B cell (primary cell): ENCODE measurements around the gene PCBP1. TPM values are rescaled to one million over a fixed set of nuclear protein-coding genes. Genes with fewer than 3 reads are reported as not detected.
A peak's percentile ranks its signal among the peaks of the same experiment; 100 is the strongest.

Source experiments
- ATAC-seq: fragments of 200-7000 bp; cut with Tn5 transposase; one replicate; pipeline ENCODE4 v1.10.0; 2021; ENCODE audit warnings: low read depth, mild to moderate bottlenecking, moderate number of reproducible peaks, moderate library complexity
- CTCF ChIA-PET: fragments of 350-600 bp; sonication (Branson Sonifier 250); formaldehyde crosslinking; loops from one replicate; lab custom pipeline; 2021; ENCODE audit warnings: antibody characterized with exemption, inconsistent platforms; lab: Charles Lee
- POLR2A ChIA-PET: fragments of 350-600 bp; sonication (Branson Sonifier 250); formaldehyde crosslinking; loops from one replicate; lab custom pipeline; 2021; ENCODE audit warnings: antibody characterized with exemption; lab: Charles Lee
- DNase-seq: peaks from one replicate; pipeline ENCODE4 v3.0.0; 2013
- H2AFZ ChIP-seq: 2 replicates; pipeline ENCODE4 v1.6.1; 2012; ENCODE audit warnings: mild to moderate bottlenecking, low read depth, low read length; ENCODE audit not compliant: insufficient read depth, poor library complexity, severe bottlenecking
- H3K27ac ChIP-seq, 2 donors: 1 replicate in 1 of 2; 2 replicates in 1 of 2; pipeline ENCODE4 v1.5.1; 2012 to 2013; ENCODE audit warnings: low read length in 2 of 2, mild to moderate bottlenecking in 2 of 2, moderate library complexity in 1 of 2
- H3K27me3 ChIP-seq, 4 experiments: fragments of 200-600 bp in 1 of 4; sonication (generic) in 1 of 4; replicated peaks in 1 of 4; 1 replicate in 2 of 4; 2 replicates in 2 of 4; pipeline versions ENCODE4 v1.6.1 to v1.7.0; 2013 to 2016; ENCODE audit warnings: low read length in 3 of 4, mild to moderate bottlenecking in 2 of 4, mixed read lengths in 1 of 4, moderate library complexity in 1 of 4; ENCODE audit not compliant: insufficient read depth in 4 of 4, control insufficient read depth in 3 of 4; ENCODE audit errors: control extremely low read depth in 1 of 4
- H3K36me3 ChIP-seq, 2 experiments: replicated peaks in 1 of 2; 1 replicate in 1 of 2; 2 replicates in 1 of 2; pipeline versions ENCODE4 v1.6.1 to v1.7.1; 2013; ENCODE audit warnings: low read length in 1 of 2; ENCODE audit not compliant: insufficient read depth in 2 of 2, control insufficient read depth in 1 of 2; ENCODE audit errors: control extremely low read depth in 1 of 2, extremely low read depth in 1 of 2
- H3K4me1 ChIP-seq, 2 donors: fragments of 200-600 bp in 1 of 2; sonication (generic) in 1 of 2; 1 replicate in 1 of 2; 2 replicates in 1 of 2; pipeline versions ENCODE4 v1.5.1 to v1.6.1; 2013 to 2017; ENCODE audit warnings: low read length in 2 of 2; ENCODE audit not compliant: control insufficient read depth in 2 of 2, insufficient read depth in 2 of 2
- H3K4me2 ChIP-seq: replicated peaks from 2 replicates; pipeline ENCODE3; 2012; ENCODE audit warnings: mild to moderate bottlenecking, low read depth, low read length; ENCODE audit not compliant: poor library complexity, severe bottlenecking
- H3K4me3 ChIP-seq, 5 experiments: fragments of 200-600 bp in 1 of 5; sonication (generic) in 1 of 5; 1 replicate in 3 of 5; 2 replicates in 2 of 5; pipeline versions ENCODE4 v1.5.1 to v1.7.0; 2011 to 2016; ENCODE audit warnings: low read length in 4 of 5, mild to moderate bottlenecking in 4 of 5, low read depth in 2 of 5, control low read depth in 1 of 5, moderate library complexity in 1 of 5; ENCODE audit not compliant: insufficient read depth in 1 of 5; ENCODE audit errors: control extremely low read depth in 1 of 5, extremely low read depth in 1 of 5
- H3K79me2 ChIP-seq: fragments of 200-600 bp; sonication (generic); one replicate; pipeline ENCODE4 v1.6.0; 2016; ENCODE audit warnings: low read length; ENCODE audit not compliant: control insufficient read depth, insufficient read depth
- H3K9ac ChIP-seq: fragments of 200-600 bp; sonication (generic); 2 replicates; pipeline ENCODE4 v1.6.1; 2017; ENCODE audit warnings: mild to moderate bottlenecking, low read length, moderate library complexity
- H3K9me3 ChIP-seq, 3 donors: one replicate each; pipeline versions ENCODE4 v1.6.1 to v1.7.1; 2013; ENCODE audit warnings: low read length in 2 of 3; ENCODE audit not compliant: control insufficient read depth in 2 of 3, insufficient read depth in 1 of 3; ENCODE audit errors: control extremely low read depth in 1 of 3
- H4K20me1 ChIP-seq: 2 replicates; pipeline ENCODE4 v1.6.0; 2012; ENCODE audit warnings: mild to moderate bottlenecking, low read length; ENCODE audit not compliant: insufficient read depth, control insufficient read depth, poor library complexity, severe bottlenecking
- H3K27ac Mint-ChIP-seq: one replicate; pipeline ENCODE4 v1.8.0; 2021; ENCODE audit warnings: mixed read lengths
- H3K27me3 Mint-ChIP-seq: one replicate; pipeline ENCODE4 v1.8.0; 2021; ENCODE audit warnings: mixed read lengths
- H3K4me1 Mint-ChIP-seq: one replicate; pipeline ENCODE4 v1.8.0; 2021; ENCODE audit warnings: mixed read lengths
- H3K4me3 Mint-ChIP-seq: one replicate; pipeline ENCODE4 v1.8.0; 2021; ENCODE audit warnings: mixed read lengths
- H3K9me3 Mint-ChIP-seq: one replicate; pipeline ENCODE4 v1.8.0; 2022; ENCODE audit warnings: mixed read lengths; ENCODE audit not compliant: insufficient read depth
- CTCF ChIP-seq: fragments of 200-600 bp; IDR thresholded peaks from one replicate; pipeline ENCODE4 v1.8.0; 2022; ENCODE audit warnings: antibody characterized with exemption, mild to moderate bottlenecking
- EZH2 ChIP-seq: IDR thresholded peaks from 2 replicates; pipeline ENCODE4 v1.6.1; 2012; ENCODE audit warnings: borderline replicate concordance, low read depth, mild to moderate bottlenecking, moderate library complexity, low read length; ENCODE audit not compliant: insufficient read depth, poor library complexity, severe bottlenecking
- WGBS: methylation state at CpG from one replicate; pipeline ENCODE4 v1.1.5; 2013; ENCODE audit warnings: missing lambda C conversion rate; ENCODE audit not compliant: insufficient coverage; 5-methylcytosine and 5-hydroxymethylcytosine counted together
- intact Hi-C: fragments of 100-400 bp; cut with micrococcal nuclease; formaldehyde crosslinking; loops from one replicate; pipeline ENCODE4 v1.10.0; 2022
- polyA plus RNA-seq: library from polyadenylated mRNA; depleted of rRNA; stranded (reverse); fragments of >200 nt; gene quantifications from 2 replicates; pipeline ENCODE4 v1.2.3, GENCODE V29; 2012
- total RNA-seq, 2 donors: library from RNA; stranded (reverse); fragments of 120-200 nt in 1 of 2; gene quantifications; 1 replicate in 1 of 2; 2 replicates in 1 of 2; pipeline versions ENCODE4 v1.2.3 to v1.2.4, GENCODE V29; 2013 to 2022

PCBP1 gene
- total and polyA plus RNA-seq, 2 donors (not counting 1 experiment from before 2014, with no cell fraction given): 172 to 327 TPM

- ChIA-PET CTCF (interaction anchor here (0.7 to 4.4 kb wide), 10 partner anchors 8 to 220 kb away, joined by 3 to 41 read pairs (median 14); partner anchors contain the start of genes MXD1 and PCBP1), POLR2A (interaction anchor here (0.7 to 5.8 kb wide), 9 partner anchors 9 to 220 kb away, joined by 7 to 107 read pairs (median 28); partner anchors contain the start of gene PCBP1)
- ATAC-seq (no peak), DNase-seq (no peak)
- Mint-ChIP-seq H3K27ac (peak overlapping the region; percentile 96), H3K4me3 (peak overlapping the region; percentile 87), H3K4me1 (peaks cover 59% of the 10 kb centered on the region), H3K27me3 (no peaks in the 10 kb centered on the region), H3K9me3 (no peaks in the 10 kb centered on the region)
- Histone ChIP-seq H3K27me3 (no peaks in the 10 kb centered on the region), H2AFZ (peak overlapping the region; percentile 84), H3K36me3 (no peaks in the 10 kb centered on the region), H3K79me2 (peaks cover 35% of the 10 kb centered on the region), H4K20me1 (no peaks in the 10 kb centered on the region), H3K4me1 (peaks cover 48 to 60% of the 10 kb centered on the region in 2 donors), H3K9me3 (no peaks in the 10 kb centered on the region), H3K4me2 (peak overlapping the region; percentile 71), H3K4me3 (peak overlapping the region in 4 of 5 experiments; percentile 35 to 62 (median 56)), H3K9ac (peak overlapping the region; percentile 59), H3K27ac (peak overlapping the region; percentile 80 to 87)
- TF ChIP-seq EZH2: no peak
- TF ChIP-seq CTCF: no peak
- intact Hi-C loops: loop anchor here (1.0 to 2.0 kb wide), 2 partner anchors 8 to 46 kb away; partner anchors contain the start of gene PCBP1
- no CpG with 5 or more reads among the region's 1 CpG for WGBS
Measured at GRCh38 chr2:70133127-70133452, 45.8 kb downstream of the PCBP1 start.
